Stomach smooth muscle (tissue), 2 donors: ENCODE results near the gene FRMD4A.
A peak's percentile ranks its signal among the peaks of the same experiment; 100 is the strongest.

ENCODE experiments used
- H3K27ac ChIP-seq: one replicate; pipeline ENCODE4 v1.7.0; 2013; ENCODE audit warnings: mild to moderate bottlenecking, low read length, inconsistent platforms
- H3K27me3 ChIP-seq, 2 donors: one replicate each; pipeline ENCODE4 v1.7.0; 2013; ENCODE audit warnings: low read length in 2 of 2; ENCODE audit not compliant: insufficient read depth in 2 of 2, control insufficient read depth in 1 of 2
- H3K36me3 ChIP-seq, 2 donors: one replicate each; pipeline ENCODE4 v1.7.0; 2013; ENCODE audit warnings: low read length in 2 of 2; ENCODE audit not compliant: control insufficient read depth in 2 of 2, insufficient read depth in 2 of 2
- H3K4me1 ChIP-seq: one replicate; pipeline ENCODE4 v1.7.0; 2013; ENCODE audit warnings: low read length; ENCODE audit not compliant: control insufficient read depth, insufficient read depth
- H3K4me3 ChIP-seq, 2 donors: one replicate each; pipeline ENCODE4 v1.7.0; 2013; ENCODE audit warnings: low read length in 2 of 2
- H3K9ac ChIP-seq, 2 donors: one replicate each; pipeline ENCODE4 v1.7.0; 2013; ENCODE audit warnings: low read length in 2 of 2, mild to moderate bottlenecking in 1 of 2
- H3K9me3 ChIP-seq, 2 donors: one replicate each; pipeline ENCODE4 v1.7.0; 2013; ENCODE audit warnings: low read length in 2 of 2; ENCODE audit not compliant: control insufficient read depth in 2 of 2
- donor health status: healthy.
- donor health status: Pancreatic carcinoma.

The FRMD4A gene

DNA sequence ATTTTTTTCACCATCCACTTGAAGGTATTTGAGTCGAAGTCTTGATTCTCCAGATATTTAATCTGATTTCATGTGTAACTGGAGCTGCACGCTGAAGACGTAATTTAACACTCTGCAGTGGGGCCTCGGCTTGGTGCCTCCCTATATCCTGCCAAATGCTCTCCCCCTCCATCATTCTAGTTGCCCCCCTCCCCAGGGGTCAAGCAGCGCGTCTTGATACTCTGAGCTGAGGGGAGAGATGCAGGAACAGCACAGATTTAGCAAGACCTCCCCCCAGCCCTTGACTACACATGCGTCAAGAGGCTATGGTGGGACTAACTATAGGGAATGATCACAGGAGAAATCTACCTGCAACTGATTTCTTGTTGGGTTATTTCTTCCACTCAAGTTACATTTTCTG lies 658.2 kb downstream of the FRMD4A start:
- Histone ChIP-seq H3K9ac (no peak overlapping the region), H3K36me3 (peaks cover 34 to 41% of the 10 kb centered on the region in 2 donors), H3K4me3 (no peak overlapping the region), H3K9me3 (no peaks in the 10 kb centered on the region), H3K4me1 (no peaks in the 10 kb centered on the region), H3K27ac (no peak overlapping the region), H3K27me3 (no peaks in the 10 kb centered on the region)

GRCh38 chr10:13671904-13672303 lies 658.8 kb downstream of the FRMD4A start:
- no peak overlapping the region for H3K27ac ChIP-seq

GRCh38 chr10:13670311-13670710 lies 660.4 kb downstream of the FRMD4A start:
- Histone ChIP-seq H3K27me3 (no peaks in the 10 kb centered on the region), H3K27ac (no peak overlapping the region), H3K9me3 (no peaks in the 10 kb centered on the region), H3K4me1 (no peaks in the 10 kb centered on the region), H3K36me3 (peaks cover 48 to 58% of the 10 kb centered on the region in 2 donors), H3K9ac (no peak overlapping the region), H3K4me3 (no peak overlapping the region)

More at GRCh38 chr10:13671904-13672303, 658.8 kb downstream of the FRMD4A start:
- Histone ChIP-seq H3K27me3 (no peaks in the 10 kb centered on the region), H3K4me1 (no peaks in the 10 kb centered on the region), H3K36me3 (peaks cover 35 to 46% of the 10 kb centered on the region in 2 donors), H3K4me3 (no peak overlapping the region), H3K9ac (no peak overlapping the region), H3K9me3 (no peaks in the 10 kb centered on the region)

DNA sequence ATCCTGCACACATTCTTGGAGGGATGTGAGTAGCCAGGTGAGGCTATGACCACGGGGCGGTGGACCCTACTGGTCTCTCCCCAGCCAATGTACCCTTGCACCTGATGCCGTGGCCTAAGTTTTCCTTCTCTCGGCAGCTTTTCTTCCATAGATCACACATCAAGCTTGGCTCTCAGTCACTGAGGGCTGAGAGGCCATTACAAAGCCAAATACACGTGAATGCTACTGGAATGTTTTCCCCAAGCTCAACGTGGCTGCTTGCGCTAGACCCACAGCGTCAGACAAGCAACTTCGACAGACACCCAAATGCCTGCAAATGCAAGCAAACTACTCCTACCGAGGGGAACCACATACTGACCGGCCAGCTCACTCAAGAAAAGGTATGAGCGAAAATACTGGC lies 660.8 kb downstream of the FRMD4A start:
- no peak overlapping the region for H3K27ac ChIP-seq
- H3K9me3 ChIP-seq: no peaks in the 10 kb centered on the region
- no peaks in the 10 kb centered on the region for H3K4me1 ChIP-seq
- no peaks in the 10 kb centered on the region for H3K27me3 ChIP-seq
- H3K9ac ChIP-seq: no peak overlapping the region
- H3K36me3 ChIP-seq: peaks cover 51 to 58% of the 10 kb centered on the region in 2 donors
- H3K4me3 ChIP-seq: no peak overlapping the region

DNA sequence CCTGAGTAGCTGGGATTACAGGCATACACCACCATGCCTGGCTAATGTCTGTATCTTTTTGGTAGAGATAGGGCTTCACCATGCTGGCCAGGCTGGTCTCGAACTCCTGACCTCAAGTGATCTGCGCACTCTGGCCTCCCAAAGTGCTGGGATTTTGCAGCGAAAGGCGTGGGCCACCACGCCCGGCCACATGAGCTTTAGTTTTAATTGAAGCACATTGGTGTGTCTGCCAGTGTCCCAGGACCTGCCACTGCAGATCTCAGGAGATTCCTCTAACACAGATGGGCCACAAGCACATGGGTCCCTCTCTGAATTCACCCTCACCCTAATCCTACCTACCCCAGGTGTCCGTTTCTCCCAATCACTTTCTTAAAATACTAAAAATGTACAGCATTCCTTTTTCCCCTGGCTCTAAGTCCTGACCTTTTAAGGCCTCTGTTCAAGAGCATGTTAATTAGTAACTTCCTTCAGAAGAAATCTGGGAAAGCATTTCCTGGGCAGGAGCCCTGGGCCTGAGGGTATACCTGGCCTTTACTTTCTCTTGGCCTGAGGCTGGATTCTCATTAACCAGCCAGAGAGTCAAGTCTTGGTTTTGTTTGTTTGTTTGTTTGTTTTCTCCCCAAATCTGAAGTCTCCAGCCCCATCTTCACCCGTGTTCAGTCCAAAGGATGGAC lies 661.4 kb downstream of the FRMD4A start:
- Histone ChIP-seq H3K4me1 (no peaks in the 10 kb centered on the region), H3K36me3 (peaks cover 51 to 54% of the 10 kb centered on the region in 2 donors), H3K27ac (no peak overlapping the region), H3K27me3 (no peaks in the 10 kb centered on the region), H3K4me3 (no peak overlapping the region), H3K9me3 (no peaks in the 10 kb centered on the region), H3K9ac (no peak overlapping the region)

DNA sequence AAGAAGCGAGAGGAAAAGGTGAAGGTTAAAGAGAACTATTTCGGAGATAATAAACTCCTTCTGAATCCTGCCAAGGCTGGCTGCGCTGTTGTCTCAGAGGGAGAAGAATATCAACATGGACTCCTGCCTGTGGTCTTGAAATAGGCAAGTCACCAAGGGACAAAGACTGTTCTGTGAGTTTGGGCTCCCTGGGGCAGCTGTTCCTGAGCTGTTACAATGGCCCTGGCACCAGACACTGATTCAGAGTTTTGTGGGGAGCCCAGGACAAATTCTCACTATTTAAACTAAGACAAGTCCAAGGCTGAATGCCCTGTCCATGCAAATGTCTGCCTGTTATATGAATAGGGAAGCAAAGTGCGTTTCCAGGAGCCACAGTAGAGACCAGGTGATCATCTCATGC lies 662.6 kb downstream of the FRMD4A start:
- H3K4me1 ChIP-seq: no peaks in the 10 kb centered on the region
- H3K27me3 ChIP-seq: no peaks in the 10 kb centered on the region
- H3K9me3 ChIP-seq: no peaks in the 10 kb centered on the region
- H3K36me3 ChIP-seq: peaks cover 48 to 55% of the 10 kb centered on the region in 2 donors
- H3K27ac ChIP-seq: no peak overlapping the region
- H3K9ac ChIP-seq: no peak overlapping the region
- H3K4me3 ChIP-seq: no peak overlapping the region

- Histone ChIP-seq H3K27me3 (no peaks in the 10 kb centered on the region), H3K36me3 (peaks cover 38 to 48% of the 10 kb centered on the region in 2 donors), H3K4me3 (no peak overlapping the region), H3K27ac (no peak overlapping the region), H3K4me1 (no peaks in the 10 kb centered on the region), H3K9me3 (no peaks in the 10 kb centered on the region), H3K9ac (no peak overlapping the region)
These were observed 665.0 kb downstream of the FRMD4A start for GRCh38 chr10:13665516-13666262.

DNA sequence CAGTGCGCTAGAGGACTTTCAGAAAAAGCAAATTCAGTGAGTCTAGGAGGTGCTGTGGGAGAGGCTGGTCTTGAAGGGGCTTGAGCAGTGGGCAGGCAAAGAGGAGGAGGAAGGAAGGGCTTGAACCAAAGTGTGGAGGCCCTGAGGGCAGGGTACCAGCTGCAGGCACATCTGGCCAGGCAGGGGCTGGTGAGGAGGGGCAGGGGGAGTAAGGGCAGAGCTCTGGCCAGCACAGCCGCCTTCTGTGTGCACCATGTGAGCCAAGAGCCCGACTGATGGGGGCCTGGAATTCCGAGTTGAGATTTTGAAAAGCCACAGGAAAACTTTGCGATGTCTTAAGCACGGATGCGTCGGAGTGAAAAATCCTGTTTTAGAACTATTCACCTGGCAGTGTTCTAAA lies 669.5 kb downstream of the FRMD4A start:
- Histone ChIP-seq H3K9ac (no peak overlapping the region), H3K27ac (no peak overlapping the region), H3K4me1 (peaks cover 20% of the 10 kb centered on the region), H3K36me3 (peaks cover 15 to 28% of the 10 kb centered on the region in 2 donors), H3K4me3 (no peak overlapping the region), H3K27me3 (no peaks in the 10 kb centered on the region), H3K9me3 (no peaks in the 10 kb centered on the region)

- no peaks in the 10 kb centered on the region for H3K27me3 ChIP-seq
- no peak overlapping the region for H3K4me3 ChIP-seq
- no peak overlapping the region for H3K9ac ChIP-seq
- H3K36me3 ChIP-seq: peaks cover 12 to 21% of the 10 kb centered on the region in 2 donors
- peaks cover 20% of the 10 kb centered on the region for H3K4me1 ChIP-seq
- peak overlapping the region; percentile 49 for H3K27ac ChIP-seq
- no peaks in the 10 kb centered on the region for H3K9me3 ChIP-seq
These were observed 670.2 kb downstream of the FRMD4A start for GRCh38 chr10:13660551-13660920.

DNA sequence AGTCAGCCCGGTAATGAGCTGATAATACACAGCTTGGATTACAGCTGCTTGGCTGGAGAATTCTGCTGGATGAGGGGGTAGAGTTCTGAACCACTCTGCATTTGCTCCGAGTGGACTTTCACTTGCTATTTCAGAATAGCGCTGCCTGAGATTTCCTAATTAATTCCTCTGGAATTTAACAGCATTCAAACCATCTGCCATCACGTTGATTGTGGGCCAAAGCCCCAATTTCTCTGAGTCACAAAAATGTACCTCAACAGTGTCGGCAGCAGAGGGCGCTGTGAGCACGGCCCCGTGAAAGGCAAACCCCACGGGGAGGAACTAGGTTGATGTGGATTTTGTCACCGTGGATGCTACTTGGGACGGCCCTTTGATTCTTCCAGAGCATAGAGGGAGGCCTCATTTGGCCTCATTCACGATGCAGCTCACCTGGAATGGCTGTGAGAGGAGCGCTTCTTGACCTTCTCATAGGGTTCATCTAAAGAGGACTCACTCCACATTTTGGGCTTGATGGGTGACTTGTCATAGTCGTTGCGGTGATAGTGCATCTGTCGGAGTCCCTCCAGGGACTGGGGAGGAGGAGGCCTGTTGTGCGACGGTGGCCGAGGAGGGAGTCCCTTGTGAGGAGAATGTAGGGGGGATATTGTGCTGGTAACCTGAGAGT lies 670.7 kb downstream of the FRMD4A start:
- H3K9ac ChIP-seq: no peak overlapping the region
- H3K27me3 ChIP-seq: no peaks in the 10 kb centered on the region
- H3K9me3 ChIP-seq: no peaks in the 10 kb centered on the region
- H3K36me3 ChIP-seq: peaks cover 7 to 24% of the 10 kb centered on the region in 2 donors
- peak overlapping the region in 1 of 2 donors; percentile 15 for H3K4me3 ChIP-seq
- peak overlapping the region; percentile 49 for H3K27ac ChIP-seq
- H3K4me1 ChIP-seq: peaks cover 20% of the 10 kb centered on the region
